IPS DF 19.7 (cell line): Measurements from ENCODE around the gene LGI1.

Experiments
- DNase-seq: peaks from one replicate; pipeline ENCODE4 v3.0.0-alpha.2; 2013; ENCODE audit warnings: low read depth, low spot score

LGI1 gene

GRCh38 chr10:93755443-93756116 lies 2.2 kb upstream of the LGI1 start:
- DNase-seq: no peak

GRCh38 chr10:93756118-93756517 lies 1.6 kb upstream of the LGI1 start:
- DNase-seq: no peak

- DNase-seq: no peak
Observed at GRCh38 chr10:93757136-93757535, 600 bp upstream of the LGI1 start.

GRCh38 chr10:93758508-93758885 lies 761 bp downstream of the LGI1 start:
- no peak for DNase-seq

GRCh38 chr10:93758891-93759410 lies 1.2 kb downstream of the LGI1 start:
- DNase-seq: no peak

- no peak for DNase-seq
Observed at GRCh38 chr10:93760490-93760889, 2.8 kb downstream of the LGI1 start.

GRCh38 chr10:93762979-93763391 lies 5.2 kb downstream of the LGI1 start:
- no peak for DNase-seq

GRCh38 chr10:93766918-93767317 lies 9.2 kb downstream of the LGI1 start:
- no peak for DNase-seq

- DNase-seq: no peak
Observed at GRCh38 chr10:93767724-93768399, 10.1 kb downstream of the LGI1 start.

GRCh38 chr10:93768892-93769291 lies 11.2 kb downstream of the LGI1 start:
- no peak for DNase-seq

GRCh38 chr10:93771354-93771753 lies 13.6 kb downstream of the LGI1 start:
- DNase-seq: no peak

- no peak for DNase-seq
Observed at GRCh38 chr10:93773120-93773519, 15.4 kb downstream of the LGI1 start.

- no peak for DNase-seq
Observed at GRCh38 chr10:93773705-93774104, 16.0 kb downstream of the LGI1 start.

- DNase-seq: no peak
Observed at GRCh38 chr10:93775356-93775755, 17.6 kb downstream of the LGI1 start.

GRCh38 chr10:93777092-93777491 lies 19.4 kb downstream of the LGI1 start:
- no peak for DNase-seq

- DNase-seq: no peak
Observed at GRCh38 chr10:93784059-93784458, 26.3 kb downstream of the LGI1 start.

- no peak for DNase-seq
Observed at GRCh38 chr10:93788413-93789208, 30.9 kb downstream of the LGI1 start.

GRCh38 chr10:93790439-93790838 lies 32.7 kb downstream of the LGI1 start:
- no peak for DNase-seq

GRCh38 chr10:93796167-93796566 lies 38.4 kb downstream of the LGI1 start:
- no peak for DNase-seq

- no peak for DNase-seq
Observed at GRCh38 chr10:93797825-93798224, 40.1 kb downstream of the LGI1 start.

- no peak for DNase-seq
Observed at GRCh38 chr10:93799155-93799708, 41.5 kb downstream of the LGI1 start.

GRCh38 chr10:93804200-93804599 lies 46.5 kb downstream of the LGI1 start:
- no peak for DNase-seq
